Heart left ventricle (tissue), 16 donors: Measurements from ENCODE around the gene PRR30. TPM values are rescaled to one million over a fixed set of nuclear protein-coding genes. Genes with fewer than 3 reads are reported as not detected.

Experiments
- ATAC-seq, 4 donors: fragments of 200-7000 bp; cut with Tn5 transposase; one replicate each; pipeline ENCODE4 v1.9.1; 2020 to 2022; ENCODE audit warnings: moderate library complexity in 4 of 4, mild to moderate bottlenecking in 3 of 4, moderate number of reproducible peaks in 1 of 4
- DNase-seq, 5 donors: peaks; one replicate each; pipeline ENCODE4 v3.0.0-alpha.2; 2020
- H3K27ac ChIP-seq, 12 donors: fragments of 200-600 bp; sonication (generic) in 4 of 12; one replicate each; pipeline versions ENCODE4 v1.5.0 to v1.8.0; 2016 to 2022; ENCODE audit warnings: mild to moderate bottlenecking in 2 of 12
- H3K27me3 ChIP-seq, 9 donors: fragments of 200-600 bp; sonication (generic) in 2 of 9; one replicate each; pipeline versions ENCODE4 v1.5.1 to v1.8.0; 2016 to 2022; ENCODE audit warnings: mild to moderate bottlenecking in 3 of 9
- H3K36me3 ChIP-seq, 9 donors: fragments of 200-600 bp; sonication (generic) in 2 of 9; one replicate each; pipeline versions ENCODE4 v1.5.0 to v1.8.0; 2018 to 2022; ENCODE audit warnings: mild to moderate bottlenecking in 2 of 9
- H3K4me1 ChIP-seq, 12 donors: fragments of 200-600 bp; sonication (generic) in 4 of 12; one replicate each; pipeline versions ENCODE4 v1.5.0 to v1.8.0; 2016 to 2022; ENCODE audit warnings: mild to moderate bottlenecking in 3 of 12
- H3K4me3 ChIP-seq, 12 donors: fragments of 200-600 bp; sonication (generic) in 4 of 12; one replicate each; pipeline versions ENCODE4 v1.5.0 to v1.8.0; 2017 to 2022; ENCODE audit warnings: mild to moderate bottlenecking in 9 of 12, moderate library complexity in 4 of 12
- H3K9me3 ChIP-seq, 12 donors: fragments of 200-600 bp; sonication (generic) in 4 of 12; one replicate each; pipeline versions ENCODE4 v1.5.0 to v1.8.0; 2016 to 2022; ENCODE audit warnings: mild to moderate bottlenecking in 1 of 12
- POLR2A ChIP-seq, 2 donors: fragments of 450-650 bp; IDR thresholded peaks; one replicate each; pipeline ENCODE4 v1.6.1; 2017; ENCODE audit warnings: antibody characterized with exemption in 2 of 2, mild to moderate bottlenecking in 2 of 2, moderate library complexity in 2 of 2
- WGBS, 4 donors: extraction: QIAGEN DNeasy Blood & Tissue Kit in 2 of 4; methylation state at CpG; one replicate each; pipeline versions ENCODE4 v1.1.5 to v1.1.7; 2013 to 2018; 5-methylcytosine and 5-hydroxymethylcytosine counted together
- intact Hi-C, 10 donors: fragments of 100-400 bp; cut with DNase I; formaldehyde crosslinking; loops; one replicate each; pipeline versions ENCODE4 v1.11.1 to v1.14.2; 2022
- polyA plus RNA-seq, 2 donors: library from polyadenylated mRNA; stranded (reverse); fragments of 200-250 nt; gene quantifications; one replicate each; pipeline ENCODE4 v1.2.3, GENCODE V29; 2013
- total RNA-seq, 9 donors: library from RNA; depleted of rRNA in 2 of 9; stranded (reverse); fragments of >200 nt in 2 of 9; fragmentation: NEBNext Ultra II Directional in 3 of 9; extraction: Animal tissue kit (Norgen Biotek cat#: 25700) in 3 of 9; gene quantifications; one replicate each; pipeline versions ENCODE4 v1.1.0 to v1.2.4, GENCODE V29; 2016 to 2023
- TF ChIP-seq, protein P1 (sequence below), 12 donors: fragments of 200-600 bp; sonication (generic) in 4 of 12; IDR thresholded peaks; one replicate each; pipeline versions ENCODE4 v1.5.0 to v1.8.0; 2018 to 2022; ENCODE audit warnings: antibody characterized with exemption in 12 of 12, mild to moderate bottlenecking in 5 of 12
- donor health status: ischemic (EF 13 %, LVEDD 7.1; RV severe dilation, severe dysfunction).
- donor health status: healthy with polysubstance abuse.
- donor health status: DM: no; HTN: yes; CAD: no.
- donor health status: DM: no; HTN: no; CAD: no.
- donor health status: ischemic (EF 25% LVEDD 6.9; RV normal size, moderate dysfunction).
- donor health status: ischemic (EF 25% LVEDD 5.7; RV mildly dilated, moderate dysfunction).
- donor health status: healthy.
- donor health status: DM: yes; HTN: yes; CAD: no.
- donor health status: ischemic (EF 35%, LVEDD 5.7; RV mildly dilated, moderate dysfunction).
- donor health status: nonischemic (EF 11% LVEDD 7.7; RV severe dilation, severe dysfunction).
- donor health status: DM: yes; HTN: yes; CAD: no.
- donor health status: PGD.
- donor health status: ischemic (EF 29% LVEDD 5.4; RV normal size, mild dysfunction).
- donor health status: nonischemic (EF 23%, LVEDD 6.1; RV moderate dilation, normal function).

The PRR30 gene
- total and polyA plus RNA-seq, 11 donors: not detected

DNA sequence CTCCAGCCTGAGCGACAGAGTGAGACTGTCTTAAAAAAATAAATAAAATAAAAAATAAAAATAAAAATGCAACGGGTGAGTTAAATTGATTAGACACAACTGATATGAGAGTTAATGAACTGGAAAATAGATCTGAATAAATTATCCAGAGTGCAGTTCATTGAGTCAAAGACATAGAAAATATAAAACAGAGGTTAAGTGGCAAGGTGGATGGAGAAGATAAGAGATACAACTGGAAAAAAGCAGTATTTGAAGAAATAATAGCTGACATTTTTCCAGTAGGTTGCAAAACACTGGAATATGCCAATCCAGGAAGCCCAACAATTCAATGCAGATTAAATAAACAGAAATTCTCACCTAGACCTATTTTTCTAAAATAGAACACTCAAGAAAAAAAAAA is 31.0 kb downstream of the PRR30 start:
- TF ChIP-seq, protein P1, sequence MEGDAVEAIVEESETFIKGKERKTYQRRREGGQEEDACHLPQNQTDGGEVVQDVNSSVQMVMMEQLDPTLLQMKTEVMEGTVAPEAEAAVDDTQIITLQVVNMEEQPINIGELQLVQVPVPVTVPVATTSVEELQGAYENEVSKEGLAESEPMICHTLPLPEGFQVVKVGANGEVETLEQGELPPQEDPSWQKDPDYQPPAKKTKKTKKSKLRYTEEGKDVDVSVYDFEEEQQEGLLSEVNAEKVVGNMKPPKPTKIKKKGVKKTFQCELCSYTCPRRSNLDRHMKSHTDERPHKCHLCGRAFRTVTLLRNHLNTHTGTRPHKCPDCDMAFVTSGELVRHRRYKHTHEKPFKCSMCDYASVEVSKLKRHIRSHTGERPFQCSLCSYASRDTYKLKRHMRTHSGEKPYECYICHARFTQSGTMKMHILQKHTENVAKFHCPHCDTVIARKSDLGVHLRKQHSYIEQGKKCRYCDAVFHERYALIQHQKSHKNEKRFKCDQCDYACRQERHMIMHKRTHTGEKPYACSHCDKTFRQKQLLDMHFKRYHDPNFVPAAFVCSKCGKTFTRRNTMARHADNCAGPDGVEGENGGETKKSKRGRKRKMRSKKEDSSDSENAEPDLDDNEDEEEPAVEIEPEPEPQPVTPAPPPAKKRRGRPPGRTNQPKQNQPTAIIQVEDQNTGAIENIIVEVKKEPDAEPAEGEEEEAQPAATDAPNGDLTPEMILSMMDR (IDR thresholded peaks at IDR 0.05): no peak
- no peak for TF ChIP-seq POLR2A (IDR thresholded peaks at IDR 0.05)

DNA sequence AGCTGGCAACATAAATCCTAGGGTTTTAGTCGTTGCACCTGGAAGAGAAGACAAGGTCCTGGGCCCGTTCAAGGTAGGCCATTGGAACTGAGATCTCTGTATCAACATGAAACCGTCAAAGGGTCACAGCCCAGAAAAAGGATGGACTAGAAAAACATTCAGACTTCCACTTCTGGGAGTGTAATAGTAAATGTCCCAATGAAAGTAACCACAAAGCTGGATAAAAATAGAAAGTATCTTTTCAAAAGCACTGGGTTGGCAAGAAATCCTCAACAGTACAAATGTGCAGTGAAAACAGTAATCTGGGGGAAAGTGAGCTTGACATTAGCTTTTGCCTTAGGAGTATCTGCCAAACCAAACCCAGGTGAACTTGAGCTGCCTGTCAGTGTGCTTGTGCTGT is 33.2 kb downstream of the PRR30 start:
- Histone ChIP-seq H3K27me3 (peaks cover 0 to 7% (median 0%) of the 10 kb centered on the region in 9 donors), H3K4me3 (no peak overlapping the region), H3K36me3 (no peaks in the 10 kb centered on the region), H3K27ac (no peak overlapping the region), H3K9me3 (no peaks in the 10 kb centered on the region), H3K4me1 (no peaks in the 10 kb centered on the region)
- ATAC-seq (no peak), DNase-seq (no peak)
- WGBS, 4 donors: 62 to 79% (median 75%) methylated on average over 3 of the region's 3 CpGs
- intact Hi-C loops: loop anchor here in 1 of 10 donors (10.0 kb wide), 1 partner anchor 199 kb away; the partner anchor contains the start of gene UCN
- no peak for TF ChIP-seq POLR2A (IDR thresholded peaks at IDR 0.05)
- TF ChIP-seq, protein P1 (IDR thresholded peaks at IDR 0.05): no peak

More for the DNA sequence above, 31.0 kb downstream of the PRR30 start:
- intact Hi-C loops: loop anchor here in 1 of 10 donors (10.0 kb wide), 1 partner anchor 197 kb away; the partner anchor contains the start of gene UCN
- no peak for ATAC-seq
- 76 to 93% (median 85%) methylated on average over 2 of the region's 2 CpGs for WGBS, 4 donors
- H3K27ac ChIP-seq: no peak overlapping the region
- no peaks in the 10 kb centered on the region for H3K4me1 ChIP-seq
- DNase-seq: no peak
- H3K9me3 ChIP-seq: no peaks in the 10 kb centered on the region
- no peaks in the 10 kb centered on the region for H3K36me3 ChIP-seq
- peaks cover 0 to 7% (median 0%) of the 10 kb centered on the region in 9 donors for H3K27me3 ChIP-seq
- no peak overlapping the region for H3K4me3 ChIP-seq

DNA sequence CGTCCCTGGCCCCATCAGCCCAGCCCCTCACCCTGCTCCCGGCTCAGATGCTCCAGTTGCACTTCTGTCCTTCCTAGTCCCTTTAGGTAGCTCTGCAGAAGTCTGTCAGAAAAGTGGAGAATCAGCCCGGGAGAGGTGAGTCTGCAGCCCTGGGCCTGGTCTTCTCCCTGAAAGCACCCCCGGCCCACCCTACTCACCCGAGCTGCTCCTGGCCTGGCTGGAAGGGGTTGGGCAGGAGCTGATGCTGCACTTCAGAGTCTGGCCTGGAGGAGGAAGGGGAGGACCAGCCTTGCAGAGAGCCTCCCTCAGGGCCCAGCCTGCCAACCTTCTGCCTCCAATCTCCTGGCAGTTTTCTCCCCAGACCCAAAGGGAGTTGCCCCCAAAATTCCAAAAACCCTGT is 36.9 kb downstream of the PRR30 start:
- 77 to 85% (median 78%) methylated on average over 3 to 5 of the region's 5 CpGs for WGBS, 4 donors
- Histone ChIP-seq H3K27me3 (peaks cover 0 to 7% (median 0%) of the 10 kb centered on the region in 9 donors), H3K4me3 (no peak overlapping the region), H3K9me3 (no peaks in the 10 kb centered on the region), H3K27ac (no peak overlapping the region), H3K36me3 (no peaks in the 10 kb centered on the region), H3K4me1 (peaks cover 0 to 2% (median 0%) of the 10 kb centered on the region in 12 donors)
- ATAC-seq (no peak), DNase-seq (no peak)
- TF ChIP-seq, protein P1 (IDR thresholded peaks at IDR 0.05): no peak
- TF ChIP-seq POLR2A (IDR thresholded peaks at IDR 0.05): no peak
- intact Hi-C loops: loop anchor here in 2 of 10 donors (5.0 to 10.0 kb wide), 2 partner anchors 180 to 202 kb away; partner anchors contain the start of genes TRIM54 (in 1 of the 2) and UCN (in 1 of the 2)

DNA sequence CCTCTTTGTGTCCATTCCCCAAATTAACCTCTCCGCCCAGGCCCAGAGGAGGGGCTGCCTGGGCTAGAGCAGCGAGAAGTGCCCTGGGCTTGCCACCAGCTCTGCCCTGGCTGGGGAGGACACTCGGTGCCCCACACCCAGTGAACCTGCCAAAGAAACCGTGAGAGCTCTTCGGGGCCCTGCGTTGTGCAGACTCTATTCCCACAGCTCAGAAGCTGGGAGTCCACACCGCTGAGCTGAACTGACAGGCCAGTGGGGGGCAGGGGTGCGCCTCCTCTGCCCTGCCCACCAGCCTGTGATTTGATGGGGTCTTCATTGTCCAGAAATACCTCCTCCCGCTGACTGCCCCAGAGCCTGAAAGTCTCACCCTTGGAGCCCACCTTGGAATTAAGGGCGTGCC is 39.2 kb downstream of the PRR30 start:
- DNase-seq (no peak), ATAC-seq (no peak)
- H3K27ac ChIP-seq: no peak overlapping the region
- no peak for TF ChIP-seq POLR2A (IDR thresholded peaks at IDR 0.05)
- TF ChIP-seq, protein P1 (IDR thresholded peaks at IDR 0.05): no peak
- peaks cover 0 to 6% (median 0%) of the 10 kb centered on the region in 9 donors for H3K27me3 ChIP-seq
- WGBS, 4 donors: 87 to 89% (median 87%) methylated on average over 10 of the region's 10 CpGs
- H3K4me3 ChIP-seq: no peak overlapping the region
- peaks cover 0 to 20% (median 8%) of the 10 kb centered on the region in 12 donors for H3K4me1 ChIP-seq
- intact Hi-C loops: loop anchor here in 2 of 10 donors (5.0 to 10.0 kb wide), 2 partner anchors 182 to 205 kb away; partner anchors contain the start of genes TRIM54 (in 1 of the 2) and UCN (in 1 of the 2)
- no peaks in the 10 kb centered on the region for H3K9me3 ChIP-seq
- H3K36me3 ChIP-seq: no peaks in the 10 kb centered on the region
